ENCODE measurements around the gene HSD17B3.

HSD17B3 gene

DNA sequence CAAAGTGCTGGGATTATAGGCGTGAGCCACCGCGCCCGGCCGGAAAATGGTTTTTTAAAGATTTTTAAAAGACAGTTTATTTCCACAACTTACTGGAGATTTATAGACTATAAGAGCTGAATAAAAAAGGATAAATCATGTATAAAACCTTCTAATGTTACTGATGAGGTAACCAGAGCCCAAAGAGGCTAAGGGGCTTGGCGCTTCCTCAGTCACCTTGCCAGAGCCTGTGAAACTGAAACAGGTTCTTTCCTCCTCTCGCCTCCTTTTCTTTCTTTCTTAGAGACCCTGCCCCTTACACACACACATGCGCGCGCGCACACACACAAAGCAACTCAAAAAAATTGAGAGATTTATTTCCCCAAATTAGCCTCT is 69.8 kb downstream of the HSD17B3 start:
- no peak for DNase-seq

DNA sequence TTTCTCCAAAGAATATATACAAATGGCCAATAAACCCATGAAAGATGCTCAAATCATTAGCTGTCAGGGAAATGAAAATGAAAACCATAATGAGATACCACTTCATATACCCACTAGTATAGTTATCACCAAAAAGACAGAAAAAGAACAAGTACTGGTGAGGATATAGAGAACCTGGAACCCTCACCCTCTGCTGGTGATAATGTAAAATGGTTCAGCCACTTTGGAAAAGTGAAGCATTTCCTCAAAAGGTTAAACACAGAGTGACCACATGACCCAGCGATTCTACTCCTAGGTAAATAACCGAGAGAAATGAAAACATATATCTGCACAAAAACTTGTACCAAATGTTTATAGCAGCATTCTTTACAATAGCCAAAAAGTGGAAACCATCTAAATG is 72.0 kb downstream of the HSD17B3 start:
- no peak for DNase-seq

DNA sequence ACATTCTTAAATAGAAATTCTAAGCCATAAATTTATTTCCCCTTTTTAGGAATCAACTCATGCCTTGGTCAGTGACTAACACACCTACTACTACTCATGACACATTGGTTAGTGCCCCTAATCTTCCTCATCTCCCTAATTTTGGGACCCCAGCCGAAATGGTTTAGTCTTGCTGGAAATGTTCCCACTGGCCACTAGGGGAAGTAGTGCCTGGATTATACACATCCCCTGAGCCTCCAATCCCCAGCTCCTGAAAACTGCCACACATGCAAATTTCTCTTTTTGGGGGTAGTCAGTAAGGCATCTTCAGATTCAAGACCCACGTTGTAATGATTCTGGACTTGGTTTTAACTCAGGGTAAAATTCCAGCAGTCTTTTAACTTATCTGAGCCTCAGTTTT is 79.8 kb downstream of the HSD17B3 start:
- DNase-seq = no peak

DNA sequence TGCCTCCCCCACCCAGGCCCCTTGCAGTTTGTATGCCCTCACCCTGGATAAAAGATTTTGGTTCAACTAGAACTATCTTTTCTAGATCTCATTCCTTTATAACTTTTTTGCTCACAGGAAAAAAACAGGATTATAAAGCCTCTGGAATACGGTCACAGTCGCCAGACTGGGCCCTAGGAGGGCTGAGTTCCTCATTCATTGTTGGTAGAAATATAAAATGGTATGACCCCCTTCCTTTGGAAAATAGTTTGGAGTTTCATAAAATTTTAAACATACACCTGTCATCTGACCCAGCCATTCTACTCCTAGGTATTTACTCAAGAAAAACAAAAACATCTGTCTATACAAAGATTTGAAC is 82.1 kb downstream of the HSD17B3 start:
- DNase-seq = no peak

DNA sequence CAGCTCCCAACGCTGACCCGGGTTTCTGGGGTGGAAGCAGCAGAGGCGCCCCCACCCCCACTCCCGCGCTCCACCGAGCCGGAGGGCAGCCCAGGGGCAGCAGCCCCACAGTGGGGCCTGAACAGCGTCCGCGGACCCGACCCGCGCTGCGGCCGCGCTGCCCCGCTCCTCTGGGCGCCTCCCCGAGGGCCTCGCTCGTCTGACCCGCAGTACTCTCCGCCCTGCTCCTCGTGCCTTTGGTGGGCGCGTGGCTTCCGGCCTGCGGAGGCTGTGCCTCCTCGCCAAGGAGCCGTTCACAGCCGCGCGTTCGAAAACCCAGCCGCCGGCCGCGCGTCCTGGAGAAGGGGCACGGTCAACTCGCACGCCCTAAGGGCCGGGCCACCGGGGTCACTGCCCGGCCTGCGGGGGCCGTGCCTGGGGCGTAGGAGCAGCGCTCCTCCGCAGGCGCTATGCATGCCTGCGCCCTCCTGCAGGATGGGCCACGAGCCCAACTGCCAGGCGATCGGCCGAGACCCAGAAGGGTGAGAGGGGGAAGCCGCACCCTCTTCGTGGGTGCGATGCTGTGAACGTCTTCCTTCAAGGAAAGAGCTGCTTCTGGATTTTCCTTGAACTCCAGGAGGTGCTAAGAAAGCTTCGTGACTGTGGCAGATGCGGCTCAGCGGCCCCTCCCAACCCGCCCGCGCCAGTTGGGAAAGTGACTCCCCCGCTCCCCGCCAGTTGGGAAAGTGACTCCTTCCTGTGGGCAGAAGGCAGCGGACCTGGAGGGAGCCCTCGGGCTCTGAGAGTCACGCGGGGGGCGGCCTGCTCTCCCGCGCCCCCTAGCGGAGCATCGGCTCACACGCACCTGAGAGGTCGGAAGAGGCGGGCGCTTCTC is 82.7 kb downstream of the HSD17B3 start:
- peak; percentile 56 for DNase-seq

DNA sequence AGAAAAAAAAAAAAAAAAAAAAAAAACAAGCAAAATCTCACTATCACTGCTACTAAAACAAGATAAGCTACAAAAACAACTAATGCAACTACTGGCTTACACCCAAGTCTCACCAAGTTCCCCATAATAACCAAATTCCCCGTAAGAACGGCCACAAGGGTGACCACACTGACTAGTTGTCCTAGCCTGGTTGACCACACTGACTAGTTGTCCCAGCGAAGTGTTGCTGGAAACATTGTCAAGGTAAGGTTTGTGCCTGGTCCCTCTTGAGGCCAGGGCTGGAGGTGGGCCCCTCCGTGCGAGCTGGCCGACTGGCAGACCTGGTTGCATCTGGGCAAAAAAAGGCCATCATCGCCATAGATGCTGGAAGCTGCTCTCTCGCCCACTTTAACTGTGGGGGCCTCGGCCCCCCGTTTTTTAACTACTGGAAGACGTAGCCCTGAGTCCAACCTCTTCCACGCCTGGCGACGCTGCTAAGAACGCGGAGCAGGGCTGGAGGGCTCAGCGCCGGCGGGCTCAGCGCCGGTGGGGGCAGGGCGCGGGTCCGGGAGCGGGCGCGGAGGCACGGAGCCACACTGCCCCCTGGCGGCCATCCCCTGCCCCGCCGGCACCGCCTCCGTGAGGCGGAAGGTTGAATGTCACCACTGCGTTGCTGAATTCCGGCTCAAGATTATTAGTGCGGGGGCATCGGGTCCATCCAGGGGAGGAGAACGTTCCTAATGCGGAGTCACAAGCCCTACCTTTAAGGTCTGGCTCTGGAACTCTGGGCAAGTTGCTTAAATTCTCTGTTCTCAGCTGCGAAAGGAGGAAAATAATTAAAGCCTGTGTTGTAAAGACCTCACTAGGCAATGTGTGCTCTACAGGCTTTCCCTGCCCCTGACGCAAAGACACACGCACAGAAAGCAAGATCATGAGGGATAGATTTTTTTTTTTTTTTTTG is 84.0 kb downstream of the HSD17B3 start:
- peak; percentile 83 for DNase-seq

DNA sequence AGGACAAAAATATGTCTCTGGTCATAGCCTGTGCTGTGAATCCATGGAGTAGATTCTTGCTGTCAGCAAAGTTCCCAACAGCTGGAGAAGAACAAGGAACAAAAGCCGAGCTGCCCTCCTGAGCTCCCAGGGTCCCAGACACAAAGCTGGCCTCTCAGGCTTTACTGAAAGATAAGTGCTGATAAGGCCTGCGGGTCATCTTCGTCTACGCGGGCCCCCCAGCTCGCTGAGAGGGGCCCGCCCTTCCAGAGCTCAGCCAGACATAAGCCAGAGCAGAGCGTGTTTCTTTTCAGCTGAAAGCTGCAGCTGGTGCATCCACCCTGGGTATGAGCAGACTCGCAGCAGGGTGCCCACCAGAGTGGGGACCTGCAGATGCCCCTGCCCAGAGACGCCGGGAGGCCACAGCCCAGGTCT is 84.7 kb downstream of the HSD17B3 start:
- no peak for DNase-seq

DNA sequence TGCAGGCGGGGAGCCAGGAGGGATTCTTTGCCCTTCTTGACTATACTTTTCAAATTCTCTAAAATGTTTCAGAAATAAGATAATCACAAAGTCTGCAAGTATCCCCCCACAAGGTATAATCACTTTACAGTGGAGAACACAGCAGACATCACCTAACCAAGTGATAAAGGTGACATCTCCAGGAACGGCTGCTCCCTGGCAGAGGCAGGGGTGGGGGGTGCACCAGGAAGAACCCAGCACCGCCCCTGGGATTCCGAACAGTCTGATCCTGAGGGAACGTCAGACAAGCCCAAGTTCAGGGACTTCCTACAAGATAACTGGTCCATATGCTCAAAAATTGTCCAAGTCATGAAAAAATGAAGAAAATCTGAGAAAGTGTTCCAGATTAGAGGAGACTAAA is 85.4 kb downstream of the HSD17B3 start:
- DNase-seq = no peak

DNA sequence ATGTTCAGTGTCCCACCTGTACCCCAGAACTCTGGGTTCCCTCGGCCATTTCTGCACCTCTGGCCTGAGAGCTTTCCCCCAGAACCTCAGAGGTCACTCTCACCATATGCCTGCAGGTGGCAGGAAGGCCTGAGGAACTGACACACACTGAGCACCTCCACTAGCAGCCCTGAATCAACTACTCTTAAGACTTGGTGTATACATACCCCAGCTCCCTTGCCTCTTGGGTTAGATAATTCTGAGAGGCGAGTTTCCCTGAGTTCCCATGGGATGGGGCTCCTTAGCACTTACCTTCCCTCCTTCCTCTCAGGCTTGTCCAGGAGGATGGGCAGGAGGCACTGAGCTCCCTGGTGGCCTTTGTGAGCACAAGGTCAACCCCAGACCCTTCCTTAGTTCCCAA is 86.1 kb downstream of the HSD17B3 start:
- DNase-seq = no peak

DNA sequence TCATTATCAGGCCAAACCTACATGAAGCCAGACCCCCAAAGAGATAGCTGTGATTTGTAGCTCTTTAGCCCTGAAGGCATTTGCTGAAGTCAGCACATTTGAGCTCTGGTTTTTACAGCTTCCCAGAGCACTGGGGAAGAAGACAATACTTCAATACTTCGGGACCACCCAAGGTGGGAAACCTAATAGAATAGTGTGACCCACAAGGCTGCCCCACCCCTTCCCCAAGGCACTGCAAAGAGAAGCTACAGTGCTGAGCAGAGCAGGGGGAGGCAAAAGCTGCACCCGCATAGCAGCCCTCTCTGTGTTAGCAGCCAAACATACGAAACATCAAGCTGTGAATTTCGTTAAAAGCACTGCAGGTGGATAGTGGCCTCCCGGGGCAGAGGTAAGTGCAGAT is 87.3 kb downstream of the HSD17B3 start:
- no peak for DNase-seq

DNA sequence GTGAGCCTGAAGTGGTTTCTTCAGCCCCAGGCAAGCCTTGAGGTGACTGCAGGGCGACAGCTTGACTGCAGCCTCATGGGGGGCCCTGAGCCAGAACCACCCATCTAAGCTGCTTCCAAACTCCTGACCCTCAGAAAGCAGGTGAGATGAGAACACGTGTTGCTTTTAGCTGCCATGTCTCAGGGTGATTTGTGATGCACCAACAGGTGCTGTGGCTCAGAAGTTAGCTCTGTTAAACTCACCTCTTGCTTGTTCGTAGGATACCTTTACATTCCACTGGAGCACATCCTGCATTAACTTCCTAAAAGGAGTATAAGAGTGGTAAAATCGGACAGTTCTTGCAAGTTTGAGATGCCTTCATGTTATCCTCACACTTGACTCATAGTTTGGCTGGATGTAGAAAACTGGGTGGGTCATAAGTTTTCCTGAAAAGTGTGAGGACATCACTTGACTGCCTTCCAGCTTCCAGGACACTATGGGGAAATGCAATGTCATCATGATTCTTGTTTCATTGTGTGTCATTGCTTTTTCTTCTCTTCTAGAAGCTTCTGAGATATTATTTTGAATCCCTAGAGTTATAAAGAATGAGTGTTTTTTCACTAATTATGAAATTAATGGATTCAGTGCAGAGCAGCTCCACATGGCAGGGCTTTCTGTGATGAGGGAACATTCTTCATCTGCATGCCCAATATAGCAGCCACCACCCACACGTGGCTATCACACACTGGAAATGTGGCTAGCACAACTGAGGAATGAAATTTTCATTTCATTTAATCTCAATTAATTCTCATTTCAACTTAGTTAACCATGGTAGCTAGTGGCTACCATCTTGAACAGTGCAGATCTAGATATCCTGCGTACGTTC is 92.3 kb downstream of the HSD17B3 start:
- DNase-seq = no peak

DNA sequence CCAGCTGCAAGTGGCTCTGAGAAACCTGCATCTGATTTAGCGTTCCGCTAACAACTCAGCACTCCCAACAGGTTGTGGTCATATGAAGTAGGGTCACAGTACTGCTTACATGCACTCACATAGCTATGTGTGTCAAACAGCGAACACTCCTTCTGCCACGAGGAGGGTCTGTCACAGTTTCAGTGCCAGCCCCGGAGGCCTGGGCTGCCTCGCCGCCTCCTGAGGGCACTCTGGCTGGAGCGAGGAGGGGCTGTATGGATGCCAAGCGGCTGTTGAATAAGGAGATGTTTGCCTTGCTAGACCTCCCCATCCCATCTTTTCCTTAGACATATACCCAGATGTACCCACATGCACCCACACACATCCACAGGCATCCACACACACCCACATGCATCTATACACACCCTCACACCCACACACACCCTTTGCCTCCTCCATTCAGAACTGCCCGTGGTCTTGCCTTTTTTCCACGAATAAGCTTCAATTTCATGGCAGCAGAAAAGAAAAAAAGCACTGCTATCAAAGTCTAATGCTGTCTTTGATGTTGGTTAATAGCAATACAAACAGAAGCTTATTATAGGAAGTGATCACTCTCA is 95.7 kb downstream of the HSD17B3 start:
- no peak for DNase-seq

DNA sequence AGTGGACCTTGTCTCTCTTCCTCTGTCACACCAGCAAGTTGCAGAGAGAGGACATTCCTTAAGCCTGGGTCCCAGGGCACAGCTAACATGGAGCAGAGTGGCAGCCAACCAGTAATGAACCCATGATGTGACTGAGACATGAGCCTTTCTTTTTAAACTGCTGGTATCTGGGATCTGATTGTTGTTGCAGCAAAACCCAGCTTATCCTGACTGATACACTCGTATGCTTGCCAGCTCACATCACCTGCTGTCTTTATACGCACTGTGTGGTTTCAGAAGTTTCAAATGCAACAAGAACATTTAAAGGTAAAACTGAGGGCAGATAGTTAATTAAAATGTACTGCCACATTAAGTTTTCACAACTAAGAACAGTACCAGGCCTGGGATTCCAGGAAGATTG is 97.1 kb downstream of the HSD17B3 start:
- DNase-seq = no peak

DNA sequence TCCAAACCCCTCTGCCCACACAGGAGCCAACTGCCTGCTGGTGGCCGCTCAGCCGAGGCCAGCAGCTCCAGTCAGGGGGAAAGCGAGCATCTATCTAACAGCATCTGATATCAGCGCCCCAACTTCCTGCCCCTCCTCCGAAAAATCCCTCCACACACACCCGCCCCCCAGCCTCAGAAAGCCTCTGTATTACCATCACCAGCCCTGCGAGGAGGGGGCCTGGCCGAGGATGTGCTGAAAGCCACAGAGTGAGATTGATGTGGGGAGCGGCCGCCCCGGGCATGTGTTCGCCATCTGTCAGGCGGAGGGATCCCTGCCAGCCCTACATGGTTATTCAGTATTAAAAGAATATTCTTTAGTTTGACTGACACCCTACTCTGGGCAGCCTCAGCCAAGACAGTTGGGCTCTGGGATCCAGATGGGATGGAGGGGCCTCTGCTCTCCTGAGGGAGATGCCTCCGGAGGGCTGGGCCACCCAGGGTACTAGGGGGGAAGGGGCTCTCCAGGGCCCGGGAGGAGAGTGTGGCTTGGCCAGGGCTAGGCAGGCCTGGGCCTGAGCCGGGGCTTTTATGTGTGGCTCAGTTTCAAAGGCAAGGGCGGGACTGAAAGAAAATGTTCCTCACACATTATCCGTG is 98.0 kb downstream of the HSD17B3 start:
- DNase-seq = no peak

DNA sequence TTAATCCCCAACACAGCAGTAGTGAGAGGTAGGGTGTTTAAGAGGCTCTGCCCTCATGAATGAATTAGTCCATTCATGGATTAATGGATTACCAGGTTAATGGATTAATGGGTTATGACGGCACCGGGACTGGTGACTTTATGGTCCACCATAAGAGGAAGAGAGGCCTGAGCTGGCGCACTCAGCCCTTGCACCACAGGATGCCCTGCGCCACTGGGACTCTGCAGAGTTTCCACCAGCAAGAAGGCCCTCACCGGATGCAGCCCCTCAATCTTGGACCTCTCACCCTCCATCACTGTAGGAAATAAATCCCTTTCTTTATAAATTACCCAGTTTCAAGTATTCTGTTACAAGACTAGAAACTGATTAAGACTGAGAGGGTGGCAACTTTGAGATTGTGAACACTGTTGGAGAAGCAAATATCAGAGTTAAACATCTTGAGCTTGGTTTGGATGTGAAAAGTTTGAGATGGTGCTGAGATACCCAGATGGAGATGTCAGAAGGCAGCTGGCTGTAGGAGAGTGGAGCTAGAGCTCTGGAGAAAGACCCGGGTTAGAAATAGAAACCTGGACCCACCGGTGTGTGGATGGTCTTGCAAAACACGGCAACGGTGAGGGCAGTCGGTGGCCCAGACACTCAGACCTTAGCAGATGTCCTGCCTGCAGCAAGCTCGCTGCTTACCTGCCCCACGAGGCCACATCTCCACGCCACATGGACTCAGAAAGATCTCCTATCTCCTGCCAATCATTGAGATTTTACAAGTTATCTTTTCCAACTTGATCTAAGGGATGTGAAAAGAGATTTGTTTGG is 98.8 kb downstream of the HSD17B3 start:
- DNase-seq = no peak

DNA sequence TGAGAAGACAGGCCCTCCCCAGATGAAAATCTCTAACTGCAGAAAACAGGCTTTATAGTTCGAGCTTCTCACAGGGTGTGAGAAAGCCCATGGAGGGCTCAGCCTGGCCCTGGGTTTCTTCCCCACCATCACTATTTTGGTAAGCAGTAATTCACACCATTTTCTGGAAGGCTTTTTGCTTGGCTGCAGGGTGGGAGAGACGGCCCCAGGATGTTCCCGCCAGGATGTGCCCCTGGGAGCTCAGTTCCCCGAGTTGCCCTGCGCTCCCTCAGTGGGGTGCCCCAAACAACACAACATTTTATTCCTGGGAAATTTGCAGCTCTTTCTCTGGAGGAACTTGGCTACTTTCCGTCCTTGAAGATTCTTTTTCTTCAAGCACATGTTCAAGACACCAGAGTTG is 100.8 kb downstream of the HSD17B3 start:
- DNase-seq = no peak

DNA sequence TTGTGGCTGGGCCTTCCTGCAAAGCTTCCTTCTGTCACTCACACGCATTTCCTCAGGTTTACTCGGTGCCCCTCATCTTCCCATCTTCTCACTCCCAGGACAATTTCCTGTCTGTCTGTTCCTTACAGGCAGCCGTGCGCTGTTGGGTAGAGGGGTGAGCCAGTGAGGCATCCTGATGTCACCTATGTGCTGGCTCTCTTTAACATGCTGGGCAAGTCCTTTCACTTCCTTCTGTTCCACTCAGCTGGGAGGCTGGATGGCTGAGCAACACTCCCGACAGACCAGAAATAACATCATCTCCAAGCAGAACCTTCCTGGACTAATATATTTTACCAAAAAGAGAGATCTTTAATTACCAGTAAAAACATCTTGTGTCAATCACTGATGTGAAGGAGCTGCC is 103.0 kb downstream of the HSD17B3 start:
- no peak for DNase-seq

DNA sequence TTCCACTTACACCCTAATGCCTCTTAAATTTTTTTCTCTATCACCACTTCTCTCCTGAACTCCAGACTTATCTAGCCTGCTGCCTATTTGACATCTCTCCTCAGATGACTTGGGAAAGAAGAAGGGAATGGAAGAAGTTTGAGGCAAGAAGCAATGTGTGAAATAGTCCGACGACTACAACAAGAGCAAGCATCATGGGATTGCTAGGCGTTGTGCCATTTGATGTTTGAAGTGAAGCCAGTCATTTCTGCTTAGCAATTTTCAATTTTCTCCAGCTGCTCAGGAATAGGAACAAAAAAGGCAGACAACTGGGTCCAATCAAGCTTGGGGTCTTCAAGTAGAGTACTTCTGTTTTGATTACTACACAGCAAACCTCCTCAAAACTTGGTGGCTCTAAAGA is 106.4 kb downstream of the HSD17B3 start:
- no peak for DNase-seq

DNA sequence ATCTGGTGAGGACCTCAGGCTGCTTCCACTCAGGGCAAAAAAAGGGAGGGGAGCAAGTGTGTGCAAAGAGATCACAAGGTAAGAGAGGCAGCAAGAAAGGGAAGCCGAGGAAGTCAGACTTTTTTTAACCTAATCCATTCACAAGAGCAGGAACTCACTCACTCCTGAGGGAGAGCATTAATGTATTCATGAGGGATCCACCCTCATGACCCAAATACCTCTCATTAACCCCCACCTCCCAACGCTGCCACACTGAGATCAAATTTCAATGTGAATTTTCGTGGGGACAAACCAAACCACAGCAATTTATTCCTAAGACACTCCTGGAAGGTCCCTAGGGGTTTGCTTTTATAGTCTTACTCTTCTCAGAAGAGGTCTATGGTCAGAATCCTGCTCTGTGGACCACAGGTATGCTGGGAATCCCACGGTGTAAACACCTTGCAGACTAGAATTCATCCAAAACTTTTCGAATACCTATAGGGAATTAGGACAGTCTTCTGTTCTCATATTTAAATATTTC is 108.7 kb downstream of the HSD17B3 start:
- DNase-seq = no peak

DNA sequence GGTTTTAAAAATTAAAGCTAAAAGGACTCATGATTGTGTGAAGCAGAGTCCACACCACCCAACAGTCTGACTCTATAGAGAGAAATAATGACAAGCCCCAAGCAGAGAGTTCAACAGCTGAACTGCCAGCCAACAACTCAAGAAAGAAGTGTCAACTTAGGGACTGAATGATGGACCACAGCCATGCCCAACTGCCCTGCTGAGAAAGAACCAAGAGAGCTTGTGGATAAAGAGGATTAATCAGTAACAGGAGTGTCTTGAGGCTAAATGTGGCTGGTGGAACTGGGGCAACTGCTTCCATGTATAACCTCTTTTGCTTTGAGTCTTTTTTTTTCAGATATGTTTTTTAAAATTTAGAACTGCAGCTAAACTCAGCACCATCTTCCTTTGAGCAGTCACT is 109.3 kb downstream of the HSD17B3 start:
- no peak for DNase-seq

DNA sequence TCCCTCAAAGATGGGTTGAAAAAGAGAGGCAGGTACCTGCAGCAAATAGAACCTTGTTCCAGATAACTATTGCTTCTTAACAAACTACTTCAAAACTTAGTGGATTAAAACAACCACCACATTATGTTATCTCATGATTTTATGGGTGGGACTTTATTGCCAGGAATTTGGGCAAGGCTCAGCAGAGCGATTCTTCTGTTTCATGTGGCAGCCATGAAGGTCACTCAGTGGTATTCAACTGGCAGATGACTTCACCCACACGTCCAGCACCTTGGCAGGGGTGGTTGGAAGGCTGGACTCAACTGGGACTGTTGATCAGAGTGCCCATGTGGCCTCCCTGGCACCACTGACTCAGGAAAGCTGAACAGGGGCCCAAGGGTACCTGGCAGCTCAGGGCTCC is 112.0 kb downstream of the HSD17B3 start:
- DNase-seq = no peak
